Tibial artery (tissue), 4 donors: Measurements from ENCODE around the gene RBM33.

Experiments used
- DNase-seq, 2 donors: peaks; one replicate each; pipeline ENCODE4 v3.0.0-alpha.2; 2019
- H3K27ac ChIP-seq, 2 donors: fragments of 200-600 bp; sonication (generic) in 1 of 2; 1 replicate in 1 of 2; 2 replicates in 1 of 2; pipeline ENCODE4 v1.5.1; 2018 to 2019; ENCODE audit warnings: mild to moderate bottlenecking in 1 of 2
- H3K27me3 ChIP-seq, 2 donors: fragments of 200-600 bp; sonication (generic) in 1 of 2; one replicate each; pipeline versions ENCODE4 v1.5.1 to v1.6.0; 2016 to 2019
- H3K36me3 ChIP-seq, 3 donors: fragments of 200-600 bp; sonication (generic) in 2 of 3; one replicate each; pipeline ENCODE4 v1.5.1; 2016 to 2019; ENCODE audit warnings: mild to moderate bottlenecking in 2 of 3
- H3K4me1 ChIP-seq, 4 donors: fragments of 200-600 bp; sonication (generic) in 2 of 4; 1 replicate in 3 of 4; 2 replicates in 1 of 4; pipeline ENCODE4 v1.5.1; 2016 to 2019
- H3K4me3 ChIP-seq, 2 donors: fragments of 200-600 bp; sonication (generic) in 1 of 2; 1 replicate in 1 of 2; 2 replicates in 1 of 2; pipeline ENCODE4 v1.5.1; 2018 to 2019; ENCODE audit warnings: mild to moderate bottlenecking in 2 of 2
- H3K9me3 ChIP-seq, 3 donors: fragments of 200-600 bp; sonication (generic) in 1 of 3; one replicate each; pipeline ENCODE4 v1.5.1; 2016 to 2019
- intact Hi-C: fragments of 100-400 bp; cut with DNase I; formaldehyde crosslinking; loops from one replicate; pipeline ENCODE4 v1.15.0; 2023; ENCODE audit warnings: low total_unique reads
- TF ChIP-seq, protein P1 (sequence below), 2 experiments: fragments of 200-600 bp in 1 of 2; fragments of 450-650 bp in 1 of 2; IDR thresholded peaks; one replicate each; pipeline ENCODE4 v1.5.1; 2017 to 2019; ENCODE audit warnings: antibody characterized with exemption in 2 of 2, mild to moderate bottlenecking in 1 of 2, moderate library complexity in 1 of 2

The RBM33 gene

DNA sequence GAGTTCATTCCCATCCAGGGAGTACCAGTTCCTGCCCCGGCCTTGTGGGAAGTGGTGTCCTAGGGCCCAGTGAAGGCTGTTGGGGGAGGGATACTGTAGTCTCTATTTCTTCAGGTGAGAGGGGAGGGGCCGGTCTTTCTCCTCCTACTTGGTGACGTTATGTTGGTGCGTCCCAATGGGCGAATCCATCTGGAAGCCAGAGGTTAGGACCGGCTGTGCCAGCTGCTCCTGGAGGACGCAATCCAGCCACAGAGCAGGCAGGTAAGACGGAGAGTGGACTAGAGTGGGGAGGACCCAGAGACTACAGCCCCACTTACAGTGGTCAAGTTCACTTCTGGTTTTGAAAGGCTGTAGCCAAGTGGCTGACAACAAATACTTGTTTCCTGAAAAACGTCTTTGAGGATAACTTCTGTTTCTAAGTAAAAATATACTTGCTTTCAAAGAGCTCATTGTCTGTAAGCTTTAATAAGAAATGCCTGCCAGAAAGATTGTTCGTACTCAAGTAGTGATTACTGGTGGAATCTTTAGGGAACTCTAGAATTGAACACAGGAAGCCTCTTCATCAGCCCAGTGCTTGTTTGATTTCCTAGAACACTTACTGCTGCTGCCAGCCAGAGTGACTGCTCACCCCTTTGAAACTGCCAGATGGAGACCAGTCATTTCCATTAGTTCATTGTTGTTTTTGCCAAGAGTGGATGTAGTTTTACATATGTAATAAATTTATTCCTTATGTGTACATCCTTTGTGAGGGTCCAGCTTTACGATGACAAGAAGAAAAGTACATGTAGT lies 25.4 kb downstream of the RBM33 start:
- no peak overlapping the region for H3K27ac ChIP-seq
- no peak for DNase-seq

DNA sequence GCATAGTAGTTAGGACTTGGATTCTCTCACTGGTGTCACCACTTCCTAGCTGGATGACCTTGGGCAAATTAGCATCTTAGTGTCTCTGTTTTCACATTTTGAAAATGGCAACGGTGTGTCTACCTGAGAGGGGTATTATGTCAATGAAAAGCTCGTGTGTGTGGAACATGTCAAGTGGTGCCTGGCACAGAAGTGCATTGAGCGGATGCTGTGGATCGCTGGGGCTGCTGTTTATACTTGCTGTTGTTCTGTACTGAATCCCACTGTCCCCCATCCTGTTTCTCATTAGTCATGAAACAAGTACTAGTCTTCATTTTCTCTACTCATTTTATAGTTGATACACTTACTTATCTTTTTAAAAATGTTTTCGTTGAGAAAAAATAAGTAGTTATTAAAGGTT lies 26.1 kb downstream of the RBM33 start:
- H3K4me3 ChIP-seq, result no peak overlapping the region
- no peak overlapping the region for H3K27ac ChIP-seq
- intact Hi-C loops, result no loop called here
- peaks cover 0 to 23% (median 7%) of the 10 kb centered on the region in 4 donors for H3K4me1 ChIP-seq
- TF ChIP-seq, protein P1, sequence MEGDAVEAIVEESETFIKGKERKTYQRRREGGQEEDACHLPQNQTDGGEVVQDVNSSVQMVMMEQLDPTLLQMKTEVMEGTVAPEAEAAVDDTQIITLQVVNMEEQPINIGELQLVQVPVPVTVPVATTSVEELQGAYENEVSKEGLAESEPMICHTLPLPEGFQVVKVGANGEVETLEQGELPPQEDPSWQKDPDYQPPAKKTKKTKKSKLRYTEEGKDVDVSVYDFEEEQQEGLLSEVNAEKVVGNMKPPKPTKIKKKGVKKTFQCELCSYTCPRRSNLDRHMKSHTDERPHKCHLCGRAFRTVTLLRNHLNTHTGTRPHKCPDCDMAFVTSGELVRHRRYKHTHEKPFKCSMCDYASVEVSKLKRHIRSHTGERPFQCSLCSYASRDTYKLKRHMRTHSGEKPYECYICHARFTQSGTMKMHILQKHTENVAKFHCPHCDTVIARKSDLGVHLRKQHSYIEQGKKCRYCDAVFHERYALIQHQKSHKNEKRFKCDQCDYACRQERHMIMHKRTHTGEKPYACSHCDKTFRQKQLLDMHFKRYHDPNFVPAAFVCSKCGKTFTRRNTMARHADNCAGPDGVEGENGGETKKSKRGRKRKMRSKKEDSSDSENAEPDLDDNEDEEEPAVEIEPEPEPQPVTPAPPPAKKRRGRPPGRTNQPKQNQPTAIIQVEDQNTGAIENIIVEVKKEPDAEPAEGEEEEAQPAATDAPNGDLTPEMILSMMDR (IDR thresholded peaks at IDR 0.05), result no peak
- no peaks in the 10 kb centered on the region for H3K9me3 ChIP-seq
- H3K27me3 ChIP-seq, result no peaks in the 10 kb centered on the region
- peaks cover 0 to 11% (median 10%) of the 10 kb centered on the region in 3 donors for H3K36me3 ChIP-seq
- DNase-seq, result no peak

More for the DNA sequence above, 25.4 kb downstream of the RBM33 start:
- H3K36me3 ChIP-seq, result peaks cover 0 to 13% (median 10%) of the 10 kb centered on the region in 3 donors
- H3K4me3 ChIP-seq, result no peak overlapping the region
- TF ChIP-seq, protein P1 (IDR thresholded peaks at IDR 0.05), result no peak
- peaks cover 0 to 29% (median 10%) of the 10 kb centered on the region in 4 donors for H3K4me1 ChIP-seq
- no peaks in the 10 kb centered on the region for H3K9me3 ChIP-seq
- intact Hi-C loops, result no loop called here
- H3K27me3 ChIP-seq, result no peaks in the 10 kb centered on the region

- no peaks in the 10 kb centered on the region for H3K9me3 ChIP-seq
- no peak for DNase-seq
- H3K27ac ChIP-seq, result no peak overlapping the region
- peaks cover 0 to 29% (median 7%) of the 10 kb centered on the region in 4 donors for H3K4me1 ChIP-seq
- H3K27me3 ChIP-seq, result no peaks in the 10 kb centered on the region
- TF ChIP-seq, protein P1 (IDR thresholded peaks at IDR 0.05), result no peak
- H3K4me3 ChIP-seq, result no peak overlapping the region
- peaks cover 7 to 17% (median 15%) of the 10 kb centered on the region in 3 donors for H3K36me3 ChIP-seq
- intact Hi-C loops, result no loop called here
Observed at GRCh38 chr7:155674556-155674955, 30.1 kb downstream of the RBM33 start.

- H3K9me3 ChIP-seq, result no peaks in the 10 kb centered on the region
- H3K36me3 ChIP-seq, result peaks cover 7 to 24% (median 20%) of the 10 kb centered on the region in 3 donors
- no peak overlapping the region for H3K4me3 ChIP-seq
- no peak overlapping the region for H3K27ac ChIP-seq
- peaks cover 0 to 27% (median 4%) of the 10 kb centered on the region in 4 donors for H3K4me1 ChIP-seq
- TF ChIP-seq, protein P1 (IDR thresholded peaks at IDR 0.05), result no peak
- intact Hi-C loops, result no loop called here
- H3K27me3 ChIP-seq, result no peaks in the 10 kb centered on the region
- DNase-seq, result no peak
Observed at GRCh38 chr7:155676052-155676451, 31.6 kb downstream of the RBM33 start.

- no peak overlapping the region for H3K4me3 ChIP-seq
- no peaks in the 10 kb centered on the region for H3K27me3 ChIP-seq
- H3K9me3 ChIP-seq, result no peaks in the 10 kb centered on the region
- H3K36me3 ChIP-seq, result peaks cover 7 to 36% (median 30%) of the 10 kb centered on the region in 3 donors
- no peak overlapping the region for H3K27ac ChIP-seq
- TF ChIP-seq, protein P1 (IDR thresholded peaks at IDR 0.05), result no peak
- peaks cover 0 to 15% (median 0%) of the 10 kb centered on the region in 4 donors for H3K4me1 ChIP-seq
- intact Hi-C loops, result no loop called here
- no peak for DNase-seq
Observed at GRCh38 chr7:155677688-155678087, 33.2 kb downstream of the RBM33 start.
